GM19025 (cell line): ENCODE results near the gene PTPN13.

Experiments
- ATAC-seq: cut with Tn5 transposase; IDR thresholded peaks from one replicate; pipeline ENCODE4 v1.9.1; 2021; ENCODE audit warnings: mild to moderate bottlenecking, low read depth, moderate library complexity; ENCODE audit not compliant: unreplicated experiment

PTPN13 gene

DNA sequence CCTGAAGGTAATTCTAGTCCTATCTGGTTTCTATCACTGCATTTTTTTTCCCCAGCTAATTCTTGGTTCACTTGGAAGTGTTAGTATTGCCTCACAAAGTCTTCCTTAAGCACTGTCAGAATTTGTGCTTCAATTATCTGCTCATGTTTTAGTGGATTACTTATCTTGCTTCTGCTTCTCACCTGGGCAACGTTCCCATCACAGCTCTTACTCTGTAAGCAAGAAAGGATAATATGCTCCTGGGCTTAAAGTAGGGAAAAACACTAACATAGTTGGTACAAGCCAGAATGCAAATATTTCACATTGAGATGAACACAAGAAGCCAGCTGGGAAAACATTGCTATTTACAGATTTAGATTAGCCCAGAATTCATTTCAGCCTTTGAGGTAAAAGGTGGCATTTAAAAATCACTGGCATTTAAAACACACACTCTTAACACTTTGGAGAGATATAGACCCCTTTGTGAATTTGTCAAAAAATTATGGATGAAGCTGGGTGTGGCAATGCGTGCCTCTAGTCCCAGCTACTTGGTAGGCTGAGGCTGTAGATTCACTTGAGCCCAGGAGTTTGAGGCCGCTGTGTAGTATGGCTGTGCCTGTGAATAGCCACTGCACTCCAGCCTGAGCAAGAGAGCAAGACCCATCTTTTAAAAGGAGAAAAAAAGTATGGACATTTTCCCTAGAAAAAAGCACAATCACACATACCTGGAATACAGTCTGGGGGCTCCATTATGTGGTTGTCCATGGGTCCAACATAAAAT lies 6.6 kb upstream of the PTPN13 start:
- ATAC-seq: no peak

DNA sequence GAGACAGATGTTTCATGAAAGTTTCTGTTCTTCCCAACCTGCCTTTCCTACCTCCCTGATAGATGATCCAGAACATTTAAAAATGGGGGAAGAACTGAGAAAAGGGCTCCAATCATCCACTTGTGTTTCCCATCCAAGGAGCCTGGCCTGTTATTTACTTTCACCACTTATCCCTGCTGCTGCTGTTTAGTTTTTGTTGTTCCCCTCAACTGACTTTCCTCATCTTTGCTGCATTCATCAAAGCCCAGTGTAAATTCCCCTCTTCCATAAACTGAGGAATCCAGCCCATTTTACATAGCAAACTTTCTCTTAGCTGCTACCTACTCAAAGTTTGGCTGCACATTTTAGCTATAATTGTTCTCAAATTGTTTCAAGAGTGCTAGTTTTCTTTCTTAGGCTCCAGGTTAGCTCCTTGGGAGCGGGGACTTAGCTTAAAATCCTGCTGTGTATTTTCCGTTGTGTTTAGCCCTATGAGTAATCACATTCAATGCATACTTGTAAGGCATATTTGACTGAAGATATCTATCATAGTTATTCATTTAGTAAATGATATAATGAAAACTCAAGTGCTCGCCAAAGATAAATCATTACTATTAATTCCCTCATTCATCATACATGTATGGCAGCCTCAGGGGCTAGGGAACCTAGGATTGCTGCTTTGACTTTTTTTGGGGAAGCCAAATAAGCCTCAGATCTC lies 1.4 kb upstream of the PTPN13 start:
- no peak for ATAC-seq

DNA sequence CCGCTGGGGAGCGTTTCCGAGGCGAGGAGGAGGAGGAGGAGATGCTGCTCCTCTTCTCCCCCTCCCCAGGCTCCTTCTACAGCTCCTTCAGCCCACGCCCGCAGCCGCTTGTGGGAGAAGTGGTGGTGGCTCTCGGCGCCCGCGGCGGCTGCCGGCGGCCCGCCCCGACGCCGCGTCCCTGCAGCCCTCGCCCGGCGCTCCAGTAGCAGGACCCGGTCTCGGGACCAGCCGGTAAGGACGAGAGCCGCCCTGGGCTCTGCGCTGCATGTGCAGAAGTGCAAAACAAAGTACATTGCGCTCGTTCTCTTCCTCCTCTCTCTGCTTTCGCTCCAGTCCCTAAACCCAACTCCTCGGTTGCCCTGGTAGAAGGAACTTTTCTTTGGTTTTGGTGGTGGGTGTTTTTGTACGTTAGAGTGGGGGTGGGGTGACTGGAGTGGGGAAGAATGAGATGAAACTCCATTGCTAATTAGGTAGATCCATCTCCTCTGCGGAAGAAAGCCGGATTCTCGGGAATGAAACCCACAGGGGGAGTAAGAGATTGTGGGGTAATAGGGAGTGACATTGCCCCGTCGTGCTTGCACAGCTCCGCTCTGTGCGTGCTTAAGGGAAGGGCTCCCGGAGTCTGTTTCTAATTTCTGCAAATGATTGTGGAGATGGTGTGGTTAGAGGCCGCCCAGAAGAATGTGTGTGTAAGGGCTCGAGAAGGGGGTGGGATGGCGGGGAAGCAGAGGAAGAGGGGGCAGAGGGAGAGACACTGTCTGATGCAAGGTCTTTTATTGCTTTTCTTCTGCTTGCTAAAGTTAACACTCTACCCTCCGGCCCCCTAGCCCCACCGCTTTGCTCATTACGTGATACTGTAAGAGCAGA lies 677 bp downstream of the PTPN13 start:
- peak; percentile 6 for ATAC-seq

DNA sequence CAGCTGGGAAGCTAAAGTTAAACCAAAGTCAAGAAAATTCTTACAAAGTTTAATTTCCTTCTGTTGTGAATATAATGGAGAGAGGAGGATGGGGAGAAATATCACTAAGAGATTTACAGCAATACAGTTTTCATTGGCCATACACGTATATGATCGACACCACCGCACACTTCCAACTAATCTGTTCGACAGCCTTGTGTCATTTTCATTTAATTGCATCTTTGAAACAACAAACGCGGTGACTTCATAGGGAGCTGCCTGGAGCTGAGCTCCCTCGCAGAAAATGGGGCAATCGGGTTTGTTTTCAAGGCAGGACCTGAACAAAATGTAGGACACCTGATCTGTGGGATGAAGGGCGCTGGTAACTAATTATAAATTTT lies 1.3 kb downstream of the PTPN13 start:
- no peak for ATAC-seq

DNA sequence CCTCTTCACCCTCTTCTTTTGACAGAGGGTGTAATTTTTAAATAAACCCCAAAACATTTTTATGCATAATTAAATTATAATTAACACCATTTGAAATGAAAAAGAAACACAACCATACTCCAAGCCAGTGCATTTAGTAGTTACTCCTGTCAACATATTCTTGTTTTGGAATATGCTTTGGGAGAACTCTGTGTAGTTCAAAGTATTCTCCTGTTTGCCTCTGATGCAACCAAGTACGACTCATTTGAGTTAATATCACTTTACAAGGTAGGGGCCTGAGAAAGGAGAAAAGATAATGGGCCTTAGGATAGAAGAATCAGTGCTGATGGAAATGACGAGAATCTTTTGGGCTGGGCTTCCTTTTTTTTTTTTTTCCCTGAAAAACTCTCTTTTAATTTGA lies 2.7 kb downstream of the PTPN13 start:
- ATAC-seq: no peak

DNA sequence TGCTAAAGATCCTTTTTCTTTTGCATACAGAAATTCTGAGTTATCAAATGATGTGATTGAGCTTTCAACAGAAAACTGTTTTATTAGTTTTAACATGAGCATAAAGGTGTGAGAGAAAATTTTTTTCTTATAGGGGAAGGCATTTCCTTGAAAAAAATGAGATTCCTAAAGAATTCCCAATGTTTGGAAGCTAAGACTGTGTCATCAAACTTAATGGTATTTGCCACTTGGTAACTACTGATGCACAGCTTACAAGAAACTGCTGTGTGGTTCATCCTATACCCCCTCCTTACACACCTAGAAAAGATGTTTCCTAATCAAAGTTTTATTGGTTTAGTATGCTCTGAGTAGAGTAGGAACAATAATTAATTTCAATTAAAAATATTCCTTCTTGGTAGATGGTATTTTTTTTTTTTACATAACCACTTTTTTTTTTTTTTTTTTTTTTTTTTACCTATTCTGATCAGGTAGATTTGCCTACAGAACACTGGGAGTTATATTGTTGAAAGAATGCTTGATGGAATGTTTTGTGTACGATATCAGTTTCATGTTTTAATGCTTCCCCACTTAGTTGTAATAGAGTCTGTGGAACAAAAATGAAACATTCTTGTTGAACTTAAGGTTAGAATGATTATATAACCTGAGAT lies 6.0 kb downstream of the PTPN13 start:
- no peak for ATAC-seq

DNA sequence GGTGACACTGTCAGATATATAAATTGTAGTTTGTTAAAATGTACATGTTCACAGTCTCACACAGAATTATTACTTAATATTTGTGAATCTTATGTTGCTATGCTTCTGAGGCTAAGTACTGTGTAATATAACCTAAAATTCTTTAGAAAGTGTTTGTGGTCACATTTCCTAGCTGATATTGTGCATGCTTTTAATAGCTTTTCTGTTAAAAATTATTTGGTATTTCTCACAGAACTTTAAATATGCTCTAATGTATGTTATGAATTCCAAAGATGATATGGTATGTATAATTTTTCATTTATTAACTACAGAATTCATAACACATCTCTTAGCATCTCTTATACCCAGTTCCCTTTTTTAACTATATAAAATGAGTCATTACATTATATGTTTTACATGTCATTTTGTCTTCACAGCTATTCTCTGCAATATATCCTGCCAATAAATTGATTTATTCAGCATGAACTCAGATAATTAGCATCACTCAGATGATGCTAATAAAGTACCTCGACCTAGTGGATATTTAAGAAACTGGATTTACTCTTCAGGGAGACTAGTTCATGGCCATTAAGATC lies 9.3 kb downstream of the PTPN13 start:
- ATAC-seq: no peak

DNA sequence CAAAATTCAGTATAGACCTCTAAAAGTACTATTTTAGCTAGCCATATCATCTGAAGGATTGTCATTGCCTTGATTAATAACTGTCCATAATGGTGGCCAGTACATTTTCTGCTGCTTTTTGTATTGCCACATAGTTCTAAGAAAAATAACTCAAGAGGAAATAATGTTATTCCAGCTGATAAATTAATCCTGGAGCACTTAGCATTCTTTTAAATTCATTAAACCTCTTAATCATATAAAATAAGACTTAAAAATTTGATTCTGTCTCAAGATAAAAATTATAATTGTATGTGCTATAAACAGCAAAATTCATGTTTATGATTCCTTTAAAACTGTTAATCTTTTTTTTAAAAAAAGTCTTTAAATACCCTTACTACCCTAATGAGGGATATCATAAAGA lies 12.7 kb downstream of the PTPN13 start:
- no peak for ATAC-seq

DNA sequence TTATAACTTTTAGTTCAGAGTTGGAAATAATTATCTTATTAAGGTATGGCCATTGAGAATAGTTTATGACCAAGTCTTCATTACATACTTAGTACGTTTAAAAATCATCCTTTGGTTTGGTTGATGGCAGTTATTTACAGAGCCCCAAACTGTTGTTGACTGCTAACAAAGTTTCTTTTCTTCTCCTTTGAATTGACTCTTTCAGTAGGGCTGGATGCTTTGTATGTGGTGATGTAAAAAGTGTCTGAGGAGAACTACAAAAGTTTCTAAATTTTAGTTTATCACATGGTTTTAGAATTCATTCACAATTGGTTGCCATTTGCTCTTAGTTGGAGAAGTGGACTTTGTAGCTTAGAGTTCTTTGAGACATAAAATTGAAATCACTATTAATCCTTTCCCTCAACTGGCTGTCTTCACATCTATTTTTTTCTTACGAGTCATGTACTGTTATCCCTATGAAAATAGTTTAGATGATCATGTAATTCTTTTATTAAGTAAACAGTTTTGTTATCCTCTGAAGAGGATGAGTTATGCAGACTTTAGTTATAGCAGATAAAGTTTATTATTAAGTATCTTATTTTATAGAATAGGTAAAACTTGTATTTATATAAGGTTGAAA lies 14.8 kb downstream of the PTPN13 start:
- no peak for ATAC-seq

DNA sequence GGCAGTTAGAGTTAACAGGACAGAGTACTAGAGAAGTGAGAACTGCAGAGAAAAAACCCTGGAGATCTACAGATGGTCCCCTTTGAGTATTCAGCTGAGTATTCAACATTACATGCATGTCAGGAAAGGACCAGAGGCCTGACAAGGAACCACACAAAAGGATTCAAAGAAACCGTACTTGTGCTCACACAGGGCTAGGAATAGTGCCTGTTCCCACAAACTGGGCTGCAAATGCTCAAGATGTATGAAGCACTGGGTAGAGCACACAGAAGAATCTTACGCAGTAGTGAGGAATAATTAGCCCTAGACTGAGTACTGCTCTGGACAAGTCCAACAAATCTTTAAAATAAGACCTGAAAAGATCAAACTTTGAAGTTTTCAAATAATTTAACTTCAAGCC lies 17.6 kb downstream of the PTPN13 start:
- no peak for ATAC-seq

DNA sequence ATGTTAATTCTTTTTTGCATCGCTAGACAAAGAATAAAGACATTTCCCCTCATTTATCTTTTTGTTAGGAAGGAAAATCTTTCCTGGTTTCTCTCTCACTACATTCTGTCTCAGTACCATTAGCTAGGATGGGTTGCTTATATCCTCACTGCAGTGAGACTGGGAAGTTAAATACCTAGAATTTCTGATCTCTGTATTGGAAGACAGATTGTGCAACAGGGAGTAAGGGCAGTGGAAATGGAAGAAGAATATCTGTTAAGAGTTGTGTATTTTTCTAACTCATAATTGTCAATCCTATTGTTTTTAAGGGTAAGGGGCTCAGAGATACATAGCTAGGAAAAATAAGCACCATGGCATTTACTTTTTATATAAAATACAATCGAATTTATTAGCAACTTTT lies 19.6 kb downstream of the PTPN13 start:
- ATAC-seq: no peak

DNA sequence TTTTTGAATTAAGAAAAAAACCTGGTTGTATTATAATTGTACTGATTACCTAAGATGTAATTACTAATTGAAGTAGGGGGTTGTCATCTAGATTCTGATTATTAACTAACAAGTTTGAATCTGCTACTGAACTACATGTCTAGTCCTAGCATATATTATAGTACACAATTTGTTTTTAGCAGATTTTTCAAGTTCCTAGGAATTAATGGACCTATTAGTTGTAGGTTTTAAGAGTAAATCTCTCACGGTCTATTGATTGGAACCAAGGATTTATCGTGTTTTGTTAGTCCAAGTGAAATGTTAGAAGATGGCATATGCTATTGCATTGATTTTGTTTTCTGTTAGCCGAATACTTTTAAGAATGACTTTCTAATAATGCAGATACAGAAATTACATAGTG lies 20.8 kb downstream of the PTPN13 start:
- ATAC-seq: no peak

DNA sequence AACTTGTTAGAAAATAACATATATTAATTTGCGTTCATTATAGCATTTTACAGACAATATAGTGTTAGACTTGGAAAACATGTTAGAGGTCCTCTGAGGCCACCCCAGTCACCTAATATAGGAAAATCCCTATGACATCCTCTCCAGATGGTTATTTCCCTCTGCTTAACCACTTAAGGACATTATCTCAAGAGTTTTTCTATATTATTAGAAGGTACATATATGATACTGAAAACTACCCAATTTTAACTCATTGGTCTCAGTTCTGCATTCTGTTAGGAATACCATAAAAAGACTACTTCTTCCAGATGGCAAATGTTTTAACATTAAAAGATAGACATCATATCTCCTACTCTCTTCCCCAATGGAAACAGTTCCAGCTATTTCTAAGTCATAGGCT lies 21.4 kb downstream of the PTPN13 start:
- no peak for ATAC-seq

DNA sequence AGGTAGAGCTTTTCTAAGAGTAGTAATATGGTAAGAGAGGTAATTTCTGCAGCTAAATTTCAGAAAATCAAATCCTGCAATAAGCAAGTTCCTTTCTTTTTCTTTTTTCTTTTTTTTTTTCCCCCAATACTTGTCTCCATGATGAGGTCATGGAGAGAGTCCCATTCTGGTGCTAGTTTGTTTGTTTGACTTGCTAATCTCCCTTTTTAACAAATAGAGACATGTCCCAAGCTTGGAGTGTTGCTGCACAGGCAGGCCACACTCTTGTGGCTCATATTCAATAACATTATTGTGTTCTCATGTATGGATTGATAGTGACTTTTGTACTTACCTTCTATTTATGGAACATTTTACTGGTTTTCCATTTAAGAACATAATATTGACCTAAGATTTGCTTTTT lies 25.5 kb downstream of the PTPN13 start:
- ATAC-seq: no peak

DNA sequence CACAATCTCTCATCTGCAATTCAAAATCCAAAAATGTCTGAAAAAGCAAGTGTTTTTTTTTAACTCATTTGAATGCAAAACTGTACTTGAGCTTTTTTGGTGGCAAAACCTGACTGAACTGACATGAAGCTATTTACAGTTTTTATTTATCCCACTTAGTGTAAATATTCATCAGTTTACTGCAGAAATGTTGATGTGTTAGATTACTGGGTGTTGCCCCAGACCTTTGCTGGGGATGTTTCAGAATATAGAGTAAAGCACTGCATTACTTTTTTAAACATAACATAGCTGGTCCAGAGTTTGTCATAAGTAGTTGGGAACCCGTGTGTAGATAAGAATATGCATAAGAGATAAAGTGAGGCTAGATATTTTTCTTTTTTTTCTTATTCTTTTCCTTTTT lies 27.3 kb downstream of the PTPN13 start:
- ATAC-seq: no peak

DNA sequence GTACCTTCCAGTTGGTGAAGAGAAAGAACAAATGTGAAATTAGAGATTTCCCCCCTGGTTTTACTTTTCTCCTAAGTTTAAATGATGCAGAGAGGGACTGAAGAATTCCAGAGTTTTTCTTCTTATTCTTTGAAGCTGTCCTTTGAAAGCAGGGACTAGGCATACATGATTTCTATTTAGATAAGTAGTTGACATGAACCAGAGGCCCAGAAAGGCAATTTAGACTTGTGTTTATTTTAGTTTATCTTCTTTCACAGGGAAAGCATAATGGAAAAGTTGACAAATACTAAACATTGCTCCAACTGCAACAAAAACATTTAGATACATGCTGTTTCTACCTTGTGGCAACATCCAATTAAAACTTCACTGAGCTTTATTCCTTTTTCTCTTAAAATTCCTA lies 32.0 kb downstream of the PTPN13 start:
- ATAC-seq: no peak

DNA sequence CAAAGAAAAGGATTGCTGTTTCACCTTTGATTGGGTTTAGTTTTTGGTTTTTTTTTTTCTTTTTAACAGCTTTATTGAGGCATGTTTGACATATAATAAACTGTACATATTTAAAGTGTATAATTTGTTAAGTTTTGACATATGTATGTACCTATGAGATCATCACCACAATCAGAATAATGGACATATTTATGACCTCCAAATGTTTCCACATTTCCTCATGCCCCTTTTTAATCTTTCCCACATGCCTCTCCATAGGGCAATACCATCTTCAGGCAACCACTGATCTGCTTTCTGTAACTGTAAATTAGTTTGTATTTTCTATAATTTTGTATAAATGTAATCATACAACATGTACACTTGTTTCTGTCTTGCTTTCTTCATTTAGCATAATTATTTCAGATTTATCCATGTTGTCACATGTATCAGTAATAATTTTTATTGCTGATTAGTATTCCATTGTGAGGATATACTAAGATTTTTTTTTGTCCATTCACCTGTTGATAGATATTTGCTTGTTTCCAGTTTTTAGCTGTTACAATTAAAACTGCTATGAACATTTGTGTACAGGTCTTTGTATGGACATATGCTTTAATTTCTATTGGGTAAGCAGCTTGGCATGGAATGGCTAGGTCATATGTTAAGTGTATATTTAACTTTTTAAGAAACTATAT lies 33.5 kb downstream of the PTPN13 start:
- ATAC-seq: no peak

DNA sequence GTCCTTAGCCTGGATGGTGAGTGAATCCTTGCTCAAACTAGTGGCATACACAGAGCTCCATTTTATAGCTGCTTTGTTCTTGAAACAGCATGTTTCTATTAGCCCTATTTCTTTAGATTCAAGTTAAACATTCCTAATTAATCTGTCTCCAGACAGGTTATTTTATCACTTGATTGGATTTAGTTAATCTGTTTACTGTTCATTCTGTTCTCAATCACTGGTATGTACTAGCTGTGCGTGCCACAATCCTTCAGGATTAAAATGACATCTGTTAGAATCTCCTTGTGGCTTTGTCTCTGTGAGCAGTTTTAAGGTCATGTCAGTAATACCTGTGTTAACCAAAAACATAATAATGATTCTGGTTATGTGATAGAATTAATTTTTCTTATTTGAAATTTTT lies 36.5 kb downstream of the PTPN13 start:
- ATAC-seq: no peak

DNA sequence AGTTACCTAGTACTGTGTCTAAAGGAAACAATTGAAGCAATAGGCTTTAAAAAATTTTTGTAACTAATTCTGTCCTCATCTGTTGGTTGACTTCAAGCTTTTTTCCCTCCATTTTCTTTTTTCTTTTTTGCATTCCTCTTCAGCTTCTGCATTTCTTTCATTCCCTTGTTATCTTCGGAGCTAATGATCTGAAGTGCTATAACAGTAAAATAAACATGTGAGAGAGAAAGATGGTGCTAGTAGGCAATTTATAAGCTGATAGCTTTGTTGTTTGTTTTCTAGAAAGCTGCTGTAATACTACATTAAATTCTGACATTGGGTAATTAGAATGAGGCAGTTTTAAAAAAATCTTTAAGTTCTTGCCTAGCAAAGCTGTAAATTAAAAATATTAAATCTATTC lies 37.1 kb downstream of the PTPN13 start:
- ATAC-seq: no peak

DNA sequence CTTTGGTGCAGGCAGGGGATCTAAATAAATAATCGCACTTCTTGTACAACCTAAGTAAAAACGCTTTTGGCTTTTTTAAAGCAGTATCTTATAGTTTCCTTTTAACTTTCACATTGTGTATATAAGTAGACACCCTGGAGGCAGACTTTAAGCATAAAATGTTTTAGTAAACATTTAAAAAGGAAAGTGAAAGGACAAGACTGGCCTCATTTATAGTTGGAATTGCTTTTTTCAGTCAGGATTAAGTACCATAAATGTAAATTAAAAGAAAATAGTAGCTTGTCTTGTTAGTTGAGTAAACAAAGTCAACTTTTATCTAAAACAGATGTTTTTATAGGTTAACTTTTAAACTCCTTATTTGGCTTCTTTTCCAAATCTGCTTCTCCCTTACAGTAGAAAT lies 39.7 kb downstream of the PTPN13 start:
- no peak for ATAC-seq
